Tibial artery (tissue), 4 donors: ENCODE data around the gene CPN2.

ENCODE experiments used
- DNase-seq, 2 donors: peaks; one replicate each; pipeline ENCODE4 v3.0.0-alpha.2; 2019
- H3K27ac ChIP-seq, 2 donors: fragments of 200-600 bp; sonication (generic) in 1 of 2; 1 replicate in 1 of 2; 2 replicates in 1 of 2; pipeline ENCODE4 v1.5.1; 2018 to 2019; ENCODE audit warnings: mild to moderate bottlenecking in 1 of 2
- H3K27me3 ChIP-seq, 2 donors: fragments of 200-600 bp; sonication (generic) in 1 of 2; one replicate each; pipeline versions ENCODE4 v1.5.1 to v1.6.0; 2016 to 2019
- H3K36me3 ChIP-seq, 3 donors: fragments of 200-600 bp; sonication (generic) in 2 of 3; one replicate each; pipeline ENCODE4 v1.5.1; 2016 to 2019; ENCODE audit warnings: mild to moderate bottlenecking in 2 of 3
- H3K4me1 ChIP-seq, 4 donors: fragments of 200-600 bp; sonication (generic) in 2 of 4; 1 replicate in 3 of 4; 2 replicates in 1 of 4; pipeline ENCODE4 v1.5.1; 2016 to 2019
- H3K4me3 ChIP-seq, 2 donors: fragments of 200-600 bp; sonication (generic) in 1 of 2; 1 replicate in 1 of 2; 2 replicates in 1 of 2; pipeline ENCODE4 v1.5.1; 2018 to 2019; ENCODE audit warnings: mild to moderate bottlenecking in 2 of 2
- H3K9me3 ChIP-seq, 3 donors: fragments of 200-600 bp; sonication (generic) in 1 of 3; one replicate each; pipeline ENCODE4 v1.5.1; 2016 to 2019
- intact Hi-C: fragments of 100-400 bp; cut with DNase I; formaldehyde crosslinking; loops from one replicate; pipeline ENCODE4 v1.15.0; 2023; ENCODE audit warnings: low total_unique reads
- TF ChIP-seq, protein P1 (sequence below), 2 experiments: fragments of 200-600 bp in 1 of 2; fragments of 450-650 bp in 1 of 2; IDR thresholded peaks; one replicate each; pipeline ENCODE4 v1.5.1; 2017 to 2019; ENCODE audit warnings: antibody characterized with exemption in 2 of 2, mild to moderate bottlenecking in 1 of 2, moderate library complexity in 1 of 2

Gene CPN2

DNA sequence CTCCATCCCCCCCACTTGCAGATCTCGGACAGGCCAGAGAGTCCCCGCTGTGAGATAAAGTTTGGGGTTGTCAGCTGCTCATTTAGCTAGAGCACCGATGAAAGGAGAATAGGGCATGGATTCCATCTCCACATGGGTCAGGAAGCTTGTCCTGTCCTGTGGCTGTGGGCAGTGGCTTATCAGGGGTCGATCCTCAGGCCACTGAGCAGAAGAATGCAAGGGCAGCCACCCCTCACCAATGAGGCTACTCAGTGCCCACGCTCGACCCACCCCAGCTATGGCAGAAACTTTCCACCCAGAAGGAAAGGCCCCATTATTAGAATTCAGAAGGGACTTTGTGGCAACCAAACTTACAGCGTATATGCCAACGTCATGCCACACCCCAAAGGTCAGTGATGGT, 43.3 kb downstream of the CPN2 start:
- intact Hi-C loops: no loop called here

DNA sequence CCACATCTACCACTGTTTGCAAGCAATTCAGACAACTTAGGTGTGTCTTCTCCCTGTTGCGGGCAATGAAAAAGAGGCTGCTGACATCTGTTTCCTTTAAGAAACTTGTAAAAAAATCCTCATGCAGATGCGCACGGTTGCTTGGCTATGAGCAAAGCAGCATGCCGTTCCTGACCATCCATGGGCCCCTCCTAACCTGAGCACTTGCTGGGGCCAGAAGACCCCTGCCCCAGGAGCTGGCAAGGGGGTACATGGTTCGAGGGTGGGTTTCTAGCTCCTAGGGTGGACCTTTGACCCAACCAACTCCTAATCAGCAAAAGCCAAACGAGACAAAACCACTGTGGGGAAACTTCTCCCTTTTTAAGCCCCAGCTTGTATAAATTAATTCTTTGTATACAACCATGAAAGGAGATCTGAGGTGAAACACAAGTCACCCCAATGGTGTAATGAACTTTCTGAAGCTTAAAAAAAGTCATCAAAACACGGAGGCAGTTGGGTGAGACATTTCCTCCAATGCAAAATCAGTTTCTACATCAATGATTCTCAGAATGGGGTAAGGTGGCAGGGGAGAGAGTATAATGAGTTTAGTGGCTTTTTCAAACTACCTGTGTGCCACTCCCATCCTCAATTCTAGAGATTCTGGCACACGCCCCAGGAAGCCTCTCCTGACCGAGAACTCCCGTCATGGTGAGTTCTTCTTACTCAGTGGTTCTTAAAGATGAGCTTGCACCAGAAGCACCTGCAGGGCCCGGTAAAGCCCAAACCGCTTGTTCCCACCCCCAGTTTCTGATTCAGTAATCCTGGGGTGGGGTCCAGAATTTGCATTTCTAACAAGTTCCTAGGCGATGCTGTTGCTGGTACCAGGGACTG, 44.1 kb downstream of the CPN2 start:
- H3K9me3 ChIP-seq: no peaks in the 10 kb centered on the region
- H3K27ac ChIP-seq: no peak overlapping the region
- no peaks in the 10 kb centered on the region for H3K4me1 ChIP-seq
- H3K4me3 ChIP-seq: no peak overlapping the region
- no peaks in the 10 kb centered on the region for H3K36me3 ChIP-seq
- TF ChIP-seq, protein P1, sequence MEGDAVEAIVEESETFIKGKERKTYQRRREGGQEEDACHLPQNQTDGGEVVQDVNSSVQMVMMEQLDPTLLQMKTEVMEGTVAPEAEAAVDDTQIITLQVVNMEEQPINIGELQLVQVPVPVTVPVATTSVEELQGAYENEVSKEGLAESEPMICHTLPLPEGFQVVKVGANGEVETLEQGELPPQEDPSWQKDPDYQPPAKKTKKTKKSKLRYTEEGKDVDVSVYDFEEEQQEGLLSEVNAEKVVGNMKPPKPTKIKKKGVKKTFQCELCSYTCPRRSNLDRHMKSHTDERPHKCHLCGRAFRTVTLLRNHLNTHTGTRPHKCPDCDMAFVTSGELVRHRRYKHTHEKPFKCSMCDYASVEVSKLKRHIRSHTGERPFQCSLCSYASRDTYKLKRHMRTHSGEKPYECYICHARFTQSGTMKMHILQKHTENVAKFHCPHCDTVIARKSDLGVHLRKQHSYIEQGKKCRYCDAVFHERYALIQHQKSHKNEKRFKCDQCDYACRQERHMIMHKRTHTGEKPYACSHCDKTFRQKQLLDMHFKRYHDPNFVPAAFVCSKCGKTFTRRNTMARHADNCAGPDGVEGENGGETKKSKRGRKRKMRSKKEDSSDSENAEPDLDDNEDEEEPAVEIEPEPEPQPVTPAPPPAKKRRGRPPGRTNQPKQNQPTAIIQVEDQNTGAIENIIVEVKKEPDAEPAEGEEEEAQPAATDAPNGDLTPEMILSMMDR (IDR thresholded peaks at IDR 0.05): no peak
- peak in 1 of 2 donors; percentile 33 for DNase-seq
- intact Hi-C loops: no loop called here
- H3K27me3 ChIP-seq: peaks cover 0 to 34% of the 10 kb centered on the region in 2 donors

More for the DNA sequence above, 43.3 kb downstream of the CPN2 start:
- peaks cover 0 to 36% of the 10 kb centered on the region in 2 donors for H3K27me3 ChIP-seq
- peaks cover 0 to 8% (median 2%) of the 10 kb centered on the region in 4 donors for H3K4me1 ChIP-seq
- H3K36me3 ChIP-seq: no peaks in the 10 kb centered on the region
- peak in 1 of 2 donors; percentile 28 for DNase-seq
- TF ChIP-seq, protein P1 (IDR thresholded peaks at IDR 0.05): no peak
- H3K27ac ChIP-seq: no peak overlapping the region
- no peaks in the 10 kb centered on the region for H3K9me3 ChIP-seq
- H3K4me3 ChIP-seq: no peak overlapping the region

DNA sequence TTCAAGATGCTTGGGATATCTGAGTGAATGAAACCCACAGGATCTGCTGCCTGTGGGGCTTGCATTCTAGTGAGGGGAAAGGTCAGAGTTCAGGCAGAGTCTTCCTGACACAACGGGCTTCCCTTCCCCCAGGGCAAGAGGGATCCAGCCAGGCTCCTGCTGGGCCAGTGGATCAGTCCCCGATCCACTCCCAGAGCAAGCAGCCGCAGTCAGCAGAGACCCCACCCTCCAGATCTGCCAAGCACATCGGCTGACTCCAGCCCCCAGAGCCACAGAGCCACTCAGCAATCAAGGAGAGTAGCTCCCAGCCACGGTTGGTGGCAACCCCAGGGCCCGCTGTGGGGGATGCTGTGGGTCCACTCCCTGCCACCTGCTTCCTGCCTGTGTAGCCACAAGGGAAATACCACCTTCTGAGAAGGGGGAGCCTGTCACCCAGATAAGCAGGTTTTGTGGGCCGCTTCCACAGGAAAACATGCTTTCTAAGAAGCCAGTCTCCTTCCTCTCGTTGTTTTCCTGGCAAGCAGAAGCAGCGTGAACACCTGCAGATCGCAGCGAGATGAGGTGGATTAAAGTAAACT, 44.9 kb downstream of the CPN2 start:
- peak in 1 of 2 donors; percentile 58 for DNase-seq
- Histone ChIP-seq H3K4me1 (no peaks in the 10 kb centered on the region), H3K27ac (no peak overlapping the region), H3K27me3 (peaks cover 0 to 31% of the 10 kb centered on the region in 2 donors), H3K4me3 (no peak overlapping the region), H3K9me3 (no peaks in the 10 kb centered on the region), H3K36me3 (no peaks in the 10 kb centered on the region)
- intact Hi-C loops: no loop called here
- TF ChIP-seq, protein P1 (IDR thresholded peaks at IDR 0.05): no peak

DNA sequence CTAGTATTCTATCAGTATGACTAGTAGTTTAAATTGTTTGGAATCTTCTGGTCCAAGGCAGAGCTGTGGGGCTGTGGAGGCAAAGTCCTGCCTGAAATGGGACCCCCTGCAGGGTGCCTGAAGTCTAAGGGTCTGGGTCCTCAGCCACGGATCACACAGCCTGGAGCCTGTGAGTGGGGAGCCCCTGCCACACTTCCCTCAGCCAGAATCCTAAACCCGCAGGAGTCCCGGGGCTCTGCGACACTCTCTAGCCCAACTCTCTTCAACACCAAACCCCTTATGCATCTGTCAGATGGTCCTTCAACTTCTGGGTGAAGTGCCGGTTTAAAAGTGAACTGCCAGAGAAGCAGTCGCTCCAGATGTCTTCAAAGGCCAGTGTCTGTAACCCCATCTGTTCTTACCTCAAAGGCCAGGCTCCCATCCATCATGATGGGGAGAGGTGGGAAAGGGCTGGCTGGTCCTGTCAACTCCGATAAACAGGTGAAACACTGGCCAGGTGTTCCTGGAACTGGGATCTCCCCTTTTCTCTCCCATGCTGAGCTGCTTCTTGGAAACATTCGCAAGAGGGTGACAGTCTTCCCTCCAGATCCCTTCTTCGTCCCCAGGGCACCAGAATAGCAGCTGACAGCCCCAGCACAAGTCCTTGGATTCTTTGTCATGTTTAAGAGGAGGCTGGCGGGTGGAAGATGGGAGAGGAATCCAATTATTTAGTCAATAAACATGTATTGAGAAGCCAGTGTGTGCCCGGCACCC, 45.6 kb downstream of the CPN2 start:
- no peak overlapping the region for H3K27ac ChIP-seq
- intact Hi-C loops: no loop called here
- H3K36me3 ChIP-seq: no peaks in the 10 kb centered on the region
- peak in 1 of 2 donors; percentile 46 for DNase-seq
- no peaks in the 10 kb centered on the region for H3K9me3 ChIP-seq
- TF ChIP-seq, protein P1 (IDR thresholded peaks at IDR 0.05): no peak
- H3K4me3 ChIP-seq: no peak overlapping the region
- H3K4me1 ChIP-seq: peaks cover 0 to 1% (median 0%) of the 10 kb centered on the region in 4 donors
- H3K27me3 ChIP-seq: peaks cover 0 to 31% of the 10 kb centered on the region in 2 donors

DNA sequence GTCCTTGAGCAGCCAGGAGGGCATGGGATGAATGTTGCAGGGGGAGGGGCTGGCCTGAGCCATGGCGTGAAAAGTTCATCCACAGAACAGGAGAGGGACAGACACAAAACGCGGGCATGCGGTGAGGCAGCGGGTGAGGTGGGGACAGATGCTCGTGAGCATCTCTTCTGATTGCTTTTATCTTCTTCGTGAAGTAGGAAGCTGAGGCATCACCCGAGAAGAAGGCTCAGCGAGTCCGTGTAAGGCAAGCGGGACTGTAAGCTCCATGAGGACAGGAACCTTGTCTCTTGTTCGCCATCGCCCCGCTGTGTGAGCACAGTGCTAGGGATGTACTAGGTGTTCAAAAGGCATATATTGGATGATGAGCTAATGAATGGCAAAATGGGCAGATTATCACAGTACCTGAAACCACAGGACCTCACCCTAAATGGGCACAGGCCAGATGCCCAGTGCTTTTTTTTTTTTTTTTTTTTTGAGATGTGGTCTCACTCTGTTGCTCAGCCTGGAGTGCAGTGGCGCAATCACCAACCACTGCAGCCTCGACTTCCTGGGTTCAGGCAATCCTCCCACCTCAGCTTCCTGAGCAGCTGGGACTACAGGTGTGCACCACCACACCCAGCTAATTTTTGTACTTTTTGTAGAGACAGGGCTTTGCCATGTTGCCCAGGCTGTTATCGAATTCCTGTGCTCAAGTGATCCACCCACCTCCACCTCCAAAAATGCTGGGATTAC, 46.8 kb downstream of the CPN2 start:
- no peak overlapping the region for H3K4me3 ChIP-seq
- no peaks in the 10 kb centered on the region for H3K9me3 ChIP-seq
- intact Hi-C loops: no loop called here

More for the DNA sequence above, 46.8 kb downstream of the CPN2 start:
- peaks cover 0 to 6% (median 0%) of the 10 kb centered on the region in 4 donors for H3K4me1 ChIP-seq
- H3K27me3 ChIP-seq: peaks cover 0 to 31% of the 10 kb centered on the region in 2 donors
- no peaks in the 10 kb centered on the region for H3K36me3 ChIP-seq
- DNase-seq: peak in 1 of 2 donors; percentile 35
- TF ChIP-seq, protein P1 (IDR thresholded peaks at IDR 0.05): no peak
- H3K27ac ChIP-seq: no peak overlapping the region
